NCI-H82 treated with DMSO at 0.1 percent for 48 hours (cell line): Measurements from ENCODE around the gene IRAK2.
"Not testable (repeated sequence)": the region's sequence is repeated elsewhere in the genome, so short reads cannot be mapped to it uniquely, and the experiment has no call there.

ENCODE experiments used
- DNase-seq: peaks from one replicate; lab custom pipeline; 2025; ENCODE audit not compliant: unreplicated experiment; lab: John Stamatoyannopoulos, UW

Gene IRAK2

GRCh38 chr3:10248984-10249748 lies 84.4 kb downstream of the IRAK2 start:
- DNase-seq, result no peak

DNA sequence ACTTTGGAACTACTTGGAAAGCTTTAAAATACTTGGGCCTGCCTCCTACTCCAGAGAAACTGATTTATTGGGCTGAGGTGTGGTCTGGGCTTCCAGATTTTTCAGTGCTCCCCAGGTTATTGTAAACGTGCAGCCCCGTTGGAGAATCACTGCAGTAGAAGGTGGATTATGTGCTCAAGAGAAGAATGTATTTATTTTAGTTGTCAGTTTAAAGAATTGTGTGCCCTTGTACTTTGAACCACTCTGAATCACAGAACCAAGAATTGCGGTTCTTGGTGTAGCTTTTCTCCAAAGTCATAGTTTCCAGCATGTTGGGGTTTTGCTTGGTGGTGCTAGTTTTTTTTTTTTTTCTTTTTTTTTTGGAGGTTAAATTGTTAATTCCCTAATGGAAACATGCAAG lies 85.1 kb downstream of the IRAK2 start:
- no peak for DNase-seq

DNA sequence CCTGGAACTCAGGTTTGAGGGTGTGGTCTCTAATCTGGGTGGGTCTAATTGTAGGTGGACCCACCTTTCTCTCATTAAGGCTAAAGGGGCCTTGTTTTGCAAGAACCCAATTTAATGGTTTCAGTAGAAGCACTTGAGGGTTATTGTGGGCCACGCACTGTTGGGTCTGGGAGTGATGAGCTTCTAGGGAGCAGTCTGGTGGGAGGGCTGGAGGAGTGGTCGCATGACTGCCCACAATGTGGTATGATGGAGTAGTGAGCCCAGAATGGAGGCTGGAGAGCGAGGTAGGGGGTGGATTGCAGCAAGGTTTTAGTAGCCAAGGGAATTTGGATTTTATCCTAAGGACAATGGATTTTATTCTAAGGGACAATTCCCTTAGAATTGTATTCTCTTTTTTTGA lies 86.3 kb downstream of the IRAK2 start:
- DNase-seq, result no peak

DNA sequence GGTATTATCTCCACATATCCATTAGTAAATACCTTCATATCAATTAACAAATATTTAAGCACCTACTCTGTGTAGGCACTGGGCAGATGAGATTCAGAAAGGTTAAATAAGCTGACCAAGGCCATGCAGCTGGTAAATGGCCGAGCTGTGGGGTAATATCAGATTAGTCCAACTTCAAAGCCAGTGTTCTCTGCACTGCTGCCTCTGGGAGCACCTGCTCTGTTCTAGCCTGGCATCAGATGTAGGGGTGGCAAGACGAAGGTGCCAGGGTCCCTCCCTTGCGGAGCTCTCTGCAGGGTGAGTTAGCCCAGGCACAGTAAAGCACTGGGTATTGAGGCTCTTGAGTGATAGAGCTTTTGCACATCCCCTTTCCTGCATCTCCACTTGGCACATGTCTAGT lies 89.0 kb downstream of the IRAK2 start:
- no peak for DNase-seq

GRCh38 chr3:10255835-10256234 lies 91.1 kb downstream of the IRAK2 start:
- no peak for DNase-seq

GRCh38 chr3:10259036-10259435 lies 94.3 kb downstream of the IRAK2 start:
- DNase-seq, result no peak

GRCh38 chr3:10259798-10260197 lies 95.1 kb downstream of the IRAK2 start:
- no peak for DNase-seq

GRCh38 chr3:10260211-10260701 lies 95.5 kb downstream of the IRAK2 start:
- DNase-seq, result no peak

- no peak for DNase-seq
Measured at GRCh38 chr3:10262027-10262426, 97.3 kb downstream of the IRAK2 start.

DNA sequence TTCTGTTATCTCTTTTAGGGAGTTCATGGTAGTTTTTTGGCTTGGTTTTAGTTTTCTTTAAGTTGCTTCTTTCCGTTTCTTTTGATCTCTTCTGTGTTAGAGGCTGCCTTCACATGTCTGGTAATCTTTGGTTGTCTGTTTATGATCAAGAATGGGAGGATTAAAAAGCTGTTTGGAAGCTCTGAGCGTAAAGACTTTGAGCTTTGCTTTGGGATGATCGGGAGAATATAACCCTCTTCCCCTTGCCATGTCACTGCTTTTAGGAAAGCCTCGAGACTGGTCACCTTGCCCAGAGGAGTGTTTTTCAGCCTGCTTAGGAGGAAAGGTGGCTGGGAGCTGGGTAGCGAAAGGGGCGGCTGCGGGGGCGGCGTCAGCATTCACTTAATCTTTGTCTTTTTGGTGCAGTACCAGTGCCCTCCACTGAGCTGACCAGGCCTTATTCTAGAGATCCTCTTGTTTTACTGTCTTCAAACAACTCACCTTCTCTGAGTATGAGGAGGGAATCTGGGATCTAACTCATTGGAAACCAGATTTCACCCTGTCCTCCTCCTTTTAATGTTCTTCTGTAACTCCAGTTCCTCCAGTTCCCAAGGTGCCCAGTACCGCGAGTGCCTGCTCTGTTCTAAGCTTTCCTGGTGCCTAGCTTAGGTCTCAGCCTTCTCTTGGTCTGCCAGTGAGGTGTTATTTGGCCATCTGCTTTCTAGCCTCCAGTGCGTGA lies 99.1 kb downstream of the IRAK2 start:
- DNase-seq, result peak; percentile 4

GRCh38 chr3:10265833-10266232 lies 101.1 kb downstream of the IRAK2 start:
- DNase-seq, result no peak

GRCh38 chr3:10266936-10267335 lies 102.2 kb downstream of the IRAK2 start:
- not testable (repeated sequence) for DNase-seq

DNA sequence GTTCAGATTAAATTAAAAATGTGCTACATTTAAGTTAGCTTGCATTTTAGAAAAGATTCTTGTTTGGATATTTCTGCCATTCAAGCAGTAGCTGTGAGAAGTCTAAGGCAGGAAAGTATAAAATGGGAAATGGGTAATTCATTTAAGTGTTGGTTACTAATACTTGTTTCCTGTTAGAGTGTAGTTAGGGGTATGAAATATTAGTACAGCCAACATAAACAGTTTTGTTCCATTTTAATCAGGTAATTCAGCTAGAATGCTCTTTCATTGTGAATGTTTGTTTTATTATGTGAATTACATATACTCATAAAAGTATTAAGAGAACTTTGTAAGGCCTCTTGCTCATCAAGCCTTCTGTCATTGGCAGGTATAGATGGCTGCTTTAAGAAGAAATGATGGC lies 103.4 kb downstream of the IRAK2 start:
- DNase-seq, result no peak

DNA sequence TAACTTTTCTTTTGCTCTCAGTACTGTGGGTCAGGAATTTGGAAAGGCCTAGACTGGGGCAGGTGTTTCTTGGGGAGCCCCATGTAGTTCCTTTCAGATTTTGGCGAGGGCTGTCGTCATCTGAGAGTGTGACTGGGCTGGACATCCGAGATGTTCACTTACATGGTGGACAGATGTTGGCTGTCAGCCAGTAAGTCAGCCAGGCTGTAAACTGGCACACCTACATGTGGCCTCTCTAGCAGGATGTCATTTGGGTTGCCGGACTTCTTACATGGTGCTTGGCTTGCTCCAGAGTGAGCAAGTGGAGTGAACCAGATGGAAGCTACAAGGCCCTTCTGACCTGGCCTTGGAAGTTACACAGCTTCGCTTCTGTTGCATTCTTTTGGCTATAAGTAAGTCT lies 104.2 kb downstream of the IRAK2 start:
- DNase-seq, result no peak

DNA sequence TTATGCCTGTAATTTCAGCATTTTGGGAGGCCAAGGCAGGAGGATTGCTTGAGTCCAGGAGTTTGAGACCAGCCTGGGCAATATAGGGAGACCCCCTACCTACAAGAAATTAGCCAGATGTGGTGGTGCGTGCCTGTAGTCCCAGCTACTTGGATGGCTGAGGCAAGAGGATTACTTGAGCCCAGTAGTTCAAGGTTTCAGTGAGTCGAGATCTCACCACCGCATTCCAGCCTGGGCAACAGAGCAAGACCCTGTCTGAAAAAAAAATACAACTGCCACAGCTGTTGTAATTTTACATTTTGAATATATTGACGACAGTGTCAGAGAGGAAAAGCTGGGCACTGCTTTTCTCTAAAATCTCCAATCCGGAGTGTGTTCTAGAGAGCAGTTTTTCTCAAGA lies 104.7 kb downstream of the IRAK2 start:
- no peak for DNase-seq

DNA sequence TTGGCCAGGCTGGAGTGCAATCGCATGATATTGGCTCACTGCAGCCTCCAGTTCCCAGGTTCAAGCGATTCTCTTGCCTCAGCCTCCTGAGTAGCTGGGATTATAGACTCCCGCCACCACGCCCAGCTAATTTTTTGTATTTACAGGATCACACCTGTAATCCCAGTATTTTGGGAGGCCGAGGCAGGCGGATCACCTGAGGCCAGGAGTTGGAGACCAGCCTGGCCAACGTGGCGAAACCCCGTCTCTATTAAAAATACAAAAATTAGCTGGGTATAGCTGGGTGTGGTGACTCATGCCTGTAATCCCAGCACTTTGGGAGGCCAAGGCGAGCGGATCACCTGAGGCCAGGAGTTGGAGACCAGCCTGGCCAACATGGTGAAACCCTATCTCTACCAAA lies 107.8 kb downstream of the IRAK2 start:
- not testable (repeated sequence) for DNase-seq

DNA sequence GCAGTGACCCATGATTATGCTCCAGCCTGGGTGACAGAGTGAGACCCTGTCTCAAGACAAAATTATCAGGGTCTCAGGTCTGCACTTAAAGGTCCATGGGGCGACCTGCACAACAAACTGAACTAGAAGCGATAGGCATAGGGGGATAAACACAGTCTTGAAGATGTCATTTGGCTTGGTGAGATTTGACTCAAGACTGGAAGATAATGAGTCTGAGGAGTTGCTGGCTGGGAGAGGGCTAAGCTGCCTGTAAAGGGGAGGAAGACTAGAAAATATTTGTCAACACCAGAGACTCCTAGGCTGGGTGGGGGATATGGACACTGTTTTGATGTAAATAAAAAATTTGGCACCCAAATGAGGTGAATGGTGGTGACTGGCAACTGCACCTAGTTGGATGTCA lies 108.3 kb downstream of the IRAK2 start:
- no peak for DNase-seq

DNA sequence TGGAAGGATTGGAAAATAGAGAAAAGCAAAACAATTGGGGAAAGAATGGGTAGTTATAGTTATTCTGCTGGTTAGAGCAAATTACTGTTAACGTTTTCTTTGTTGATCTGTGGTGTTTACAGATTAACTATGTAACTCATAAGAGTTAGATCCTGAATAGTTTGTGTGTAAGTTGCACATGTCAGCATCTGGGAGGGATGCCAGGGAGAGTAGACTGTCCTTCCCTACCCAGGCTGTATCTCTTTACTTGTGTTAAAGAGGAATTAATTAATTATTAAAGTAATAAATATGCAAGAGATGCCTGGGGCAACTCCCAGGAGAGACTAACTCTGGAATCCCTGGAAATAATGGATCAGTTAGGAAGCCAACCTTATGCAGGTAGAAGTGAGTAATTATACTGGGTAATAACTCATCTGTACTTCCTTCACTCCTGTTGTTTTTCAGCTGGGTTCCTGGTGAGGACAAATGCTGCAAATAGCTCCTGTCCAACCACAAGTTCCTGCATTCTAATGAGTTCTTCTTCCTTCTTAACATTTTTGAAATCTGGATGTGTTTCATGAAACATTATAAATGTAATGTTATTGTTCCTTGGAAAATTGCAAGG lies 109.1 kb downstream of the IRAK2 start:
- no peak for DNase-seq

GRCh38 chr3:10274601-10275000 lies 109.9 kb downstream of the IRAK2 start:
- DNase-seq, result no peak

DNA sequence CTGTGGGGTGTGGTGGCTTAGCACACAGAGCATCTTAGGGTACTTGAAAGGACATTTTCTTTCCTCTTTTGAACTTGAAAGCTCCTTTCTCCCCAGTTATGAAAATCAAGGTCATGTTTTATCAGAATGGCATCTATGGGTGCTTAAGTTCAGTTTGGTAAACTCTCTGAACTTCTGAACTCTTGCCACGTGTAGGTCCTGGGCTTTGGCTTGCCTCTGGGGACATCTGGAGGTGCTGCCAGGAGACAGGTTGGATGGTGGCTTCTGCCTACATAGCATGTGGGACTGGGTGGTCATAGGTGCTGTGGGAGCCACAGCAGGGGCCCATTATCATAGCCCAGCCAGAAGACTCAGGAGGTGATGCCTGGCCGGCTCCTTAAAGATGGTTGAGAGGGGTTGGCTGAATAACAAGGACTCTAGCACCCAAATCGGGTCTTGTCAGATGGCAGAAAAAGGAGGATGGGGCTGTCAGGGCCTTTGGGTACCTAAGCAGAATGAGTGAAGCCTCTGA lies 112.5 kb downstream of the IRAK2 start:
- DNase-seq, result no peak

GRCh38 chr3:10278501-10278900 lies 113.8 kb downstream of the IRAK2 start:
- no peak for DNase-seq
